Measurements from ENCODE around the gene UBAC2.
"Not testable (repeated sequence)": the region's sequence is repeated elsewhere in the genome, so short reads cannot be mapped to it uniquely, and the experiment has no call there.

The UBAC2 gene

DNA sequence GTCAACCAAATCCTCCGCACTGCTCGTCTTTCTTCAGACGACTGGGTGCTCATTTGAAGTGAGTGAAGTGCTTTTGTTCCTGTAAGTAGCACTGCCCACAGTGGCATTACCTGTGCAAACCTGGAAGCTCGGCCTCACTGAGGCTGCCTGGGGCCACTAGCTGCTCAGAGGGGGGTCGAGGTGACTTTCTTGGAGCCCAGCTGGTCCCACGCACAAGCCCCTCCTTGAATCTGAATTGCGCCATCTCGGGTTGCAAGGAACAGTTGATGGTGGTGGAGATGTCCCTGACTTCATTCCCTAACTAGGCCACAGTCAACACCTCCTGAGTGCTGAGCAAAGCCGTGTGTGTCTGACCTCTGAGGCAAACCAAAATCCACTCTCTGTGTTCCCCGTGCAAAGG, 185.8 kb downstream of the UBAC2 start:
- TF ChIP-seq, protein P1, sequence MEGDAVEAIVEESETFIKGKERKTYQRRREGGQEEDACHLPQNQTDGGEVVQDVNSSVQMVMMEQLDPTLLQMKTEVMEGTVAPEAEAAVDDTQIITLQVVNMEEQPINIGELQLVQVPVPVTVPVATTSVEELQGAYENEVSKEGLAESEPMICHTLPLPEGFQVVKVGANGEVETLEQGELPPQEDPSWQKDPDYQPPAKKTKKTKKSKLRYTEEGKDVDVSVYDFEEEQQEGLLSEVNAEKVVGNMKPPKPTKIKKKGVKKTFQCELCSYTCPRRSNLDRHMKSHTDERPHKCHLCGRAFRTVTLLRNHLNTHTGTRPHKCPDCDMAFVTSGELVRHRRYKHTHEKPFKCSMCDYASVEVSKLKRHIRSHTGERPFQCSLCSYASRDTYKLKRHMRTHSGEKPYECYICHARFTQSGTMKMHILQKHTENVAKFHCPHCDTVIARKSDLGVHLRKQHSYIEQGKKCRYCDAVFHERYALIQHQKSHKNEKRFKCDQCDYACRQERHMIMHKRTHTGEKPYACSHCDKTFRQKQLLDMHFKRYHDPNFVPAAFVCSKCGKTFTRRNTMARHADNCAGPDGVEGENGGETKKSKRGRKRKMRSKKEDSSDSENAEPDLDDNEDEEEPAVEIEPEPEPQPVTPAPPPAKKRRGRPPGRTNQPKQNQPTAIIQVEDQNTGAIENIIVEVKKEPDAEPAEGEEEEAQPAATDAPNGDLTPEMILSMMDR (IDR thresholded peaks at IDR 0.05; ENCODE audit: low read depth, low read length), result no peak
- no peak overlapping the region for H3K4me3 ChIP-seq (replicated peaks in 1 of 2; ENCODE audit: low read depth in 2 of 2, low read length in 2 of 2)
- DNase-seq (ENCODE audit: low read depth in 2 of 2), result no peak

DNA sequence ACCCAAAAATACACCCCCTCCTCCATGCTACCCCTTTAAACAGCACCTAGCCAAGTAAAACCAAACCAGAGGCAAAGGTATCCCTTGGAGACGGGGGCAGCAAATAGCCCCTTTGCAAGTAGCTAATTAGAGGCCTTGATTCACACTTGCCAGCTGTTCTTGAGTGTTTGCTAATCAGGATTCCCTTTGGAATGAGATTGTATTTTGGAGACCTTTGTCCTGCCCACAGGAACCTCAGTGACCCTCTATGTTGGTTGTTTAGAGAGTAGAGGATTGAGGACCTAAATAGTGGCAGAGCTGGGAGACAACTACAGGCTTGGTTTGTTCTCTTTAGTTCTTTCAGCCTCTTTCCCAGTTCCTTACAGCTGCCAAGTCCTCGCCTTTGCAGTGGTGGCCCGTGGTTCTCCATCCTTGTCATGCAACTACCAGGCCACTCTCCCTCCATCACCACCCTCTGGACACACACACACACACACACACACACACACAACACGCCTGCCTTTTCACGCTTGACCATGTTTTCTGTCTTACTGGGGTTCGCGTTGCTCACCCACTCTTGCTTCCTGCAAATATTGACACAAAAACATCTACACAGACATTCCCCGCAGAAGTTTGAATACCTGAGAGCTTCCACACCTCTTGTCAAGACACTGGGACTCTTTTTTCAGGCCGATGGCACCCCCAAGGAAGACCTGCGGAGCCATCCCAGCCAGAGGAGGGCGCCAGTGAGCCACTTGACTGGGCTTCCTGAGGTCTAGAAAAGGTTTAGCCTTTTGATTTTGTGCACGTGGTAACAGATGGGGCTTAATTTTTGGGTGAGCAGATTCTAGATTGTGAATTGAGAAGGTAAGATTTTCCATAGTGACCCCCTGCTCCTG, 186.5 kb downstream of the UBAC2 start:
- no peak overlapping the region for H3K4me3 ChIP-seq (replicated peaks in 1 of 2; ENCODE audit: low read depth in 2 of 2, low read length in 2 of 2)
- DNase-seq (ENCODE audit: low read depth in 2 of 2), result peak; percentile 10 to 46
- TF ChIP-seq, protein P1 (IDR thresholded peaks at IDR 0.05; ENCODE audit: low read depth, low read length), result peak; percentile 72

DNA sequence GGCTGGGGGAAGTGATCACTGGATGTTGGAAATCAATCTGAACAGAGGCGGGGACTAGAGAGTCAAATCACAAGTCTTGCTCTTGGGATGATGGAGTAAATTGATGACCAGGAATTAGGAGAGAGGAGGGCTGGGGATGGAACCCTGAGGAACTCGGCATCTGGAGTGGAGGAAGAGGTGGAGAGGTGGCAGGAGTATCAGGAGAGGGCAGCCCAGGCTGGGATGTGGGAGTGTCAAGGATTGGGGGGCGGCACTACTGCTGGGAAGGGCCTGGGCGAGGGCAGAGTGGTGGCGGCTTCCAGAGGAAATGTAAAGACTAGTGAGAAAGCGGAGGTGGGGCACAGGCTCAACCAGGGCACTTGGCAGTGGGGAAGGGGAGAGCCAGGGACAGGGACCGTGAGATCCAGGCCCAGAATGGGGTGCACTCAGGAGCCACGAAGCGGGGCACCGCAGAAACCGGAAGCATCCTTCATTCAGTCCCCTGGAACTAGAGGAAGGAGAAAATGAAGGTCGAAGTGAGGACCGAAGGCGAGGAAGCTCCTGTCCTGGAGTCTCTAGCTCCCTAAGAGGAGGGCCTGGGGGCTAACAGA, 187.8 kb downstream of the UBAC2 start:
- DNase-seq (ENCODE audit: low read depth in 2 of 2), result no peak
- TF ChIP-seq, protein P1 (IDR thresholded peaks at IDR 0.05; ENCODE audit: low read depth, low read length), result no peak
- no peak overlapping the region for H3K4me3 ChIP-seq (replicated peaks in 1 of 2; ENCODE audit: low read depth in 2 of 2, low read length in 2 of 2)

DNA sequence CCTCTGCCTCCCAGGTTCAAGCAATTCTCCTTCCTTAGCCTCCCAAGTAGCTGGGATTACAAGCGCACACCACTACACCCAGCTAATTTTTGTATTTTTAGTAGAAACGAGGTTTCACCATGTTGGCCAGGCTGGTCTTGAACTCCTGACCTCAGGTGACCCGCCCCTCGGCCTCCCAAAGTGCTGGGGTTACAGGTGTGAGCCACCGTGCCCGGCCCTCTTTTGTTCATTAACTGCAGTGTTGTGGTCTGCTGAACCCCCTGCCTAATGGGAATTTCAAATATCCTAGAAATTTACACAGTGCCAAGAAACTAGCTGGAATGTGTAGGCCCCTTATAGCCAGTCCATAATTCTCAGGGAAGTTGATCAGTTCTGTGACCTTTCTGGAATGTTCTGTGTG, 188.4 kb downstream of the UBAC2 start:
- not testable (repeated sequence) for H3K4me3 ChIP-seq (replicated peaks in 1 of 2; ENCODE audit: low read depth in 2 of 2, low read length in 2 of 2); DNase-seq (ENCODE audit: low read depth in 2 of 2)

- TF ChIP-seq, protein P1 (IDR thresholded peaks at IDR 0.05; ENCODE audit: low read depth, low read length), result no peak
- no peak for DNase-seq (ENCODE audit: low read depth in 2 of 2)
- H3K4me3 ChIP-seq (replicated peaks in 1 of 2; ENCODE audit: low read depth in 2 of 2, low read length in 2 of 2), result no peak overlapping the region
Measured at GRCh38 chr13:99389520-99390304, 189.1 kb downstream of the UBAC2 start.

GRCh38 chr13:99390601-99391000, 189.9 kb downstream of the UBAC2 start:
- no peak for DNase-seq (ENCODE audit: low read depth in 2 of 2)
- TF ChIP-seq, protein P1 (IDR thresholded peaks at IDR 0.05; ENCODE audit: low read depth, low read length), result no peak
- H3K4me3 ChIP-seq (replicated peaks in 1 of 2; ENCODE audit: low read depth in 2 of 2, low read length in 2 of 2), result no peak overlapping the region

Measured in cardiac fibroblast (primary cell).